Spleen (tissue), 11 donors: Measurements from ENCODE around the gene N4BP3. TPM values are rescaled to one million over a fixed set of nuclear protein-coding genes. Genes with fewer than 3 reads are reported as not detected.

Experiments
- DNase-seq: peaks from one replicate; pipeline ENCODE4 v3.0.0-alpha.2; 2020
- H3K27ac ChIP-seq, 8 donors: fragments of 200-600 bp; sonication (generic) in 7 of 8; 1 replicate in 4 of 8; 2 replicates in 4 of 8; pipeline versions ENCODE4 v1.5.0 to v1.8.0; 2016 to 2021; ENCODE audit warnings: inconsistent platforms in 4 of 8, mild to moderate bottlenecking in 4 of 8, moderate library complexity in 1 of 8
- H3K27me3 ChIP-seq, 7 donors: fragments of 200-600 bp; sonication (generic) in 6 of 7; replicated peaks in 1 of 7; 1 replicate in 4 of 7; 2 replicates in 3 of 7; pipeline versions ENCODE4 v1.5.0 to v1.8.0; 2016 to 2021; ENCODE audit warnings: inconsistent platforms in 3 of 7, mild to moderate bottlenecking in 1 of 7
- H3K36me3 ChIP-seq, 6 donors: fragments of 200-600 bp; sonication (generic) in 5 of 6; 1 replicate in 4 of 6; 2 replicates in 2 of 6; pipeline versions ENCODE4 v1.5.0 to v1.8.0; 2016 to 2021; ENCODE audit warnings: inconsistent platforms in 2 of 6
- H3K4me1 ChIP-seq, 6 donors: fragments of 200-600 bp; sonication (generic) in 5 of 6; 1 replicate in 3 of 6; 2 replicates in 3 of 6; pipeline versions ENCODE4 v1.5.0 to v1.8.0; 2016 to 2021; ENCODE audit warnings: inconsistent platforms in 3 of 6
- H3K4me3 ChIP-seq, 8 donors: fragments of 200-600 bp; sonication (generic) in 7 of 8; 1 replicate in 4 of 8; 2 replicates in 4 of 8; pipeline versions ENCODE4 v1.5.0 to v1.8.0; 2016 to 2021; ENCODE audit warnings: inconsistent platforms in 4 of 8, mild to moderate bottlenecking in 4 of 8, moderate library complexity in 2 of 8
- H3K9me3 ChIP-seq, 8 donors: fragments of 200-600 bp; sonication (generic) in 7 of 8; 1 replicate in 4 of 8; 2 replicates in 4 of 8; pipeline versions ENCODE4 v1.5.0 to v1.8.0; 2016 to 2021; ENCODE audit warnings: inconsistent platforms in 4 of 8
- CTCF ChIP-seq, 11 experiments: fragments of 200-600 bp in 7 of 11; fragments of 450-650 bp in 4 of 11; sonication (generic) in 4 of 11; IDR thresholded peaks in 8 of 11; conservative IDR thresholded peaks in 3 of 11; 1 replicate in 7 of 11; 2 replicates in 4 of 11; pipeline versions ENCODE4 v1.4.0 to v1.8.0; 2016 to 2021; ENCODE audit warnings: antibody characterized with exemption in 11 of 11, inconsistent platforms in 4 of 11, mild to moderate bottlenecking in 1 of 11
- POLR2A ChIP-seq, 3 donors: fragments of 450-650 bp; IDR thresholded peaks; one replicate each; pipeline ENCODE4 v1.5.1; 2017; ENCODE audit warnings: antibody characterized with exemption in 3 of 3, mild to moderate bottlenecking in 1 of 3
- POLR2AphosphoS5 ChIP-seq, 3 donors: sonication (generic); formaldehyde crosslinking; IDR thresholded peaks; one replicate each; pipeline ENCODE4 v1.5.1; 2017; ENCODE audit warnings: antibody characterized with exemption in 3 of 3
- WGBS, 5 donors: extraction: QIAGEN DNeasy Blood & Tissue Kit in 3 of 5; methylation state at CpG; one replicate each; pipeline versions ENCODE4 v1.1.5 to v1.1.7; 2013 to 2018; 5-methylcytosine and 5-hydroxymethylcytosine counted together
- intact Hi-C: fragments of 100-400 bp; cut with DNase I; formaldehyde crosslinking; loops from one replicate; pipeline ENCODE4 v1.15.0; 2023; ENCODE audit warnings: low total_unique reads
- polyA plus RNA-seq, 3 donors: library from polyadenylated mRNA; stranded (reverse); fragments of 200-250 nt; gene quantifications; one replicate each; pipeline ENCODE4 v1.2.1, GENCODE V29; 2013
- total RNA-seq, 7 donors: library from RNA; depleted of rRNA in 3 of 7; stranded (reverse); fragments of >200 nt in 3 of 7; fragmentation: NEBNext Ultra II Directional in 4 of 7; extraction: Animal tissue kit (Norgen Biotek cat#: 25700) in 4 of 7; gene quantifications; one replicate each; pipeline versions ENCODE4 v1.1.0 to v1.2.1, GENCODE V29; 2016 to 2021
- donor health status: healthy with polysubstance abuse.
- donor health status: DM: no; HTN: no; CAD: no; lungs with moderate emphysema.
- donor health status: DM: no; HTN: no; CAD: no.
- donor health status: Bipolar disorder and iron deficiency.
- donor health status: healthy.
- donor health status: DM: no; HTN: no; CAD: no.
- donor health status: DM: yes; HTN: yes; CAD: no.

N4BP3 gene
- total and polyA plus RNA-seq, 10 donors = 1.2 to 6.6 (median 3.5) TPM

- Histone ChIP-seq H3K9me3 (peaks cover 0 to 4% (median 0%) of the 10 kb centered on the region in 8 donors), H3K4me1 (peaks cover 0 to 21% (median 13%) of the 10 kb centered on the region in 6 donors), H3K27me3 (peaks cover 0 to 21% (median under 1%) of the 10 kb centered on the region in 7 donors), H3K4me3 (no peak overlapping the region), H3K27ac (no peak overlapping the region), H3K36me3 (no peaks in the 10 kb centered on the region)
- no peak for DNase-seq
- no peak for TF ChIP-seq POLR2AphosphoS5 (IDR thresholded peaks at IDR 0.05)
- no peak for TF ChIP-seq POLR2A (IDR thresholded peaks at IDR 0.05)
- no peak for TF ChIP-seq CTCF (IDR thresholded peaks at IDR 0.05 in 8 of 11, conservative IDR thresholded peaks at IDR 0.05 in 3 of 11)
- intact Hi-C loops = no loop called here
- WGBS, 5 donors = 62 to 85% (median 76%) methylated on average over 5 of the region's 5 CpGs
Observed at GRCh38 chr5:178107756-178108310, 5.5 kb upstream of the N4BP3 start.

- Histone ChIP-seq H3K4me3 (no peak overlapping the region), H3K4me1 (peaks cover 0 to 27% (median 19%) of the 10 kb centered on the region in 6 donors), H3K27ac (no peak overlapping the region), H3K36me3 (no peaks in the 10 kb centered on the region), H3K9me3 (peaks cover 0 to 4% (median 0%) of the 10 kb centered on the region in 8 donors), H3K27me3 (peaks cover 0 to 28% (median 6%) of the 10 kb centered on the region in 7 donors)
- no peak for DNase-seq
- 69 to 81% (median 71%) methylated on average over 7 of the region's 7 CpGs for WGBS, 5 donors
- no peak for TF ChIP-seq POLR2A (IDR thresholded peaks at IDR 0.05)
- TF ChIP-seq POLR2AphosphoS5 (IDR thresholded peaks at IDR 0.05) = no peak
- no peak for TF ChIP-seq CTCF (IDR thresholded peaks at IDR 0.05 in 8 of 11, conservative IDR thresholded peaks at IDR 0.05 in 3 of 11)
- intact Hi-C loops = no loop called here
Observed at GRCh38 chr5:178108446-178108845, 4.9 kb upstream of the N4BP3 start.

DNA sequence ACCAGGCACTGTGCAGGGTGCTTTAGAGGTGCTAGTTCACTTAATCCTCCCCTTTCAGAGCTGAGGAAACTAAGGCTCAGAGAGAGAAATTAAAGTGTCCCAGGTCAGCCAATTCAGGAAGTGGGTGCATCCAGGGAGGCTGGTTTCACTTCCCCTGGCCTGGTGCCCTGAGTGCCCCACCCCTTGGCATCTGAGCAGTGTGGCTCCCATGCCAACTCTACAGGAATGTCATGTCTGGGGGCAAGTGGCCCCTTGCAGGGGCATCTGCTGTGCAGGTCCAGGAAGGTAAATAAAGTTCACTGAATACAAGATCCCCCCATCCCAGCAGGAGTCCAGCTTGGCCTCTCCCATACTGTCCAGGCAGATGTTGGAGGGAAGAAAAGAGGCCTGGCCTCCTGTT is 4.4 kb upstream of the N4BP3 start:
- H3K27ac ChIP-seq = no peak overlapping the region

More for the DNA sequence above, 4.4 kb upstream of the N4BP3 start:
- DNase-seq = no peak
- Histone ChIP-seq H3K27me3 (peaks cover 0 to 33% (median 10%) of the 10 kb centered on the region in 7 donors), H3K4me1 (peaks cover 3 to 32% (median 24%) of the 10 kb centered on the region in 6 donors), H3K36me3 (no peaks in the 10 kb centered on the region), H3K4me3 (no peak overlapping the region), H3K9me3 (peaks cover 0 to 4% (median 0%) of the 10 kb centered on the region in 8 donors)
- TF ChIP-seq CTCF (IDR thresholded peaks at IDR 0.05 in 8 of 11, conservative IDR thresholded peaks at IDR 0.05 in 3 of 11) (no peak), POLR2A (IDR thresholded peaks at IDR 0.05) (no peak), POLR2AphosphoS5 (IDR thresholded peaks at IDR 0.05) (no peak)
- intact Hi-C loops = no loop called here
